SKM-1 (cell line): ENCODE data around the gene AFAP1.
"Not testable (repeated sequence)": the region's sequence is repeated elsewhere in the genome, so short reads cannot be mapped to it uniquely, and the experiment has no call there.

Source experiments
- DNase-seq: peaks from one replicate; lab custom pipeline; 2025; ENCODE audit not compliant: unreplicated experiment; lab: John Stamatoyannopoulos, UW

The AFAP1 gene

DNA sequence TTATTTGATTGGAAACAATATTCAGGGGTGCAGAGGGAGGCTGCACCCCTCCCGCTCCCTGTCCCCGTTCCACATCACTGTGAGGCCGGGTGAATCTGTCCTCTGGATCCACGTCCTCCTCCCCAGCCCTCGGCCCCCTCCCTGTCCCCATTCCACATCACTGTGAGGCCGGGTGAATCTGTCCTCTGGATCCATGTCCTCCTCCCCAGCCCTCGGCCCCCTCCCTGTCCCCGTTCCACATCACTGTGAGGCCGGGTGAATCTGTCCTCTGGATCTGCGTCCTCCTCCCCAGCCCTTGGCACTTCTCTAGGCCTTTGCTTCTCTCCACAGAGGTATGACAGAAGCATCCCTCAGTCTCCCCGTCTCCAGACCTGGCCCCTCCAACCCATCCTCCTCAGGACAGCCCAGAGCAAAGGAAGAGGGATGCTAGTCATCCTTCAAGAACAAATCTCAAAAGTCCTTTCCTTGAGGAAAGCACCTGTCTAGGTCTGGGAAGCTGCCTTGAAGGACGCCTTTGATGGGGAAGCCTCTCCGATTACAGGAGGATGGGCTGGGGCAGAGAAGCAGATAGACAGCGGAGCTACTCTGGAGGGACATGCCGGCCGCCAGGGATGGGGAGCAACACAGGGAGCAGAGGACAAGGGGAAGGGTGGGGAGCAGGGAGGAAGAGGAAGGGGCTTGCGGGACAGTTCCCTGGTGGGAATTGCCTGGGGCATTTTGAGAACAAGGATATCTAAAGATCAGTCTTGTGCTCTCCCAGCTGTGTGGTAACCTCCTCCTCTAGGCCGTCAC, 10.8 kb upstream of the AFAP1 start:
- no peak for DNase-seq

- no peak for DNase-seq
Observed at GRCh38 chr4:7949759-7950158, 10.1 kb upstream of the AFAP1 start.

DNA sequence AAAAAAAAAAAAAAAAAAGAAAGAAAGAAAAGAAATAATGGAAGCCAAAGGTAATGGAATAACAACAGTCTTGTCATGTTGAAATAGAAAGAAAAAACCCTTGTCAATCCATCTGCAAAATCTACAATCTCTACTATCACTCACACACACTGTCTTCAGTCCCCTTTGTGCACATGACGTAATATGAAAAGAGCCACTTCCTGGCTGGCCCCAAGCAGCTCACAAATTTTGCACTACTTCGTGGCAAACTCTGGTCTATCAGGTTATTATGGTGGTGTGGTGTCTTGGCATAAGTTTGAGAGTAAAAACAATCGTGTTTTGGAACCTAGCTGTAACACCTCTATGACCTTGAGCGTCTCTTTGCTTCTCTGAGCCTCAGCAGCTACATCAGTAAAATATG, 8.3 kb upstream of the AFAP1 start:
- no peak for DNase-seq

GRCh38 chr4:7945709-7946380, 6.2 kb upstream of the AFAP1 start:
- DNase-seq, result no peak

GRCh38 chr4:7944599-7945220, 5.0 kb upstream of the AFAP1 start:
- no peak for DNase-seq

DNA sequence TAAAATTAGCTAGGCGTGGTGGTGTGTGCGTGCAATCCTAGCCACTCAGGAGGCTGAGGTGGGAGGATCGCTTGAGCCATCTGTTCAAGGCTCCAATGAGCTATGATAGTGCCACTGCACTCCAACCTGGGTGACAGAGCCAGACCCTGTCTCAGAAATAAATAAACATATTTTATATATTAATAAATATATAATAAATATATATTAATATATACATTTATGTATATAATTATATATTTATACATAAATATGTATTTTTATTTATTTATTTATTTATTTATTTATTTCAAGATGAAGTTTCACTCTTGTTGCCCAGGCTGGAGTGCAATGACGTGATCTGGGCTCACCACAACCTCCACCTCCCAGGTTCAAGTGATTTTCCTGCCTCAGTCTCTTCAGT, 4.0 kb upstream of the AFAP1 start:
- DNase-seq, result not testable (repeated sequence)

- DNase-seq, result no peak
Observed at GRCh38 chr4:7943211-7943610, 3.5 kb upstream of the AFAP1 start.

GRCh38 chr4:7941965-7942496, 2.4 kb upstream of the AFAP1 start:
- DNase-seq, result no peak

GRCh38 chr4:7941111-7941964, 1.7 kb upstream of the AFAP1 start:
- DNase-seq, result no peak

- DNase-seq, result no peak
Observed at GRCh38 chr4:7938609-7939376, 868 bp downstream of the AFAP1 start.

GRCh38 chr4:7938266-7938608, 1.4 kb downstream of the AFAP1 start:
- DNase-seq, result no peak

DNA sequence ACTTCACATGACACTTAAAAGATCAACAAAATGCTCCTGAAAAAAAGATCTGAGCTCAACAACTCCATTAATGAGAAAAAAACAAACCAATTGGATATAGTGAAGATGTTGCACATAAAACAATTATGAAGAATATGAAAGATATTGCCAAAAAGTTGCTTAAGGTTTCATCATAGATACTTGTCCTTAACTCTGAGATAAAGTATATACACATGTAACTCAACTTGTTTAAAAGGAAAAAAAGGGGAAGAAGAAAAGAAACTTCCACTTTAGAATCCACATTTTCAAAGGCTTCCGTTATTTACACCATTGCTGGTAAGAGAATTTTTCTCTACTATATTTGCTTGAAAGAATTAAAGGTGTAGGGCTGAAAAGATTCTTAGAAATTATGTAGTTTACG, 2.7 kb downstream of the AFAP1 start:
- peak; percentile 31 for DNase-seq

GRCh38 chr4:7933651-7934510, 5.8 kb downstream of the AFAP1 start:
- no peak for DNase-seq

- no peak for DNase-seq
Observed at GRCh38 chr4:7932287-7932686, 7.4 kb downstream of the AFAP1 start.

DNA sequence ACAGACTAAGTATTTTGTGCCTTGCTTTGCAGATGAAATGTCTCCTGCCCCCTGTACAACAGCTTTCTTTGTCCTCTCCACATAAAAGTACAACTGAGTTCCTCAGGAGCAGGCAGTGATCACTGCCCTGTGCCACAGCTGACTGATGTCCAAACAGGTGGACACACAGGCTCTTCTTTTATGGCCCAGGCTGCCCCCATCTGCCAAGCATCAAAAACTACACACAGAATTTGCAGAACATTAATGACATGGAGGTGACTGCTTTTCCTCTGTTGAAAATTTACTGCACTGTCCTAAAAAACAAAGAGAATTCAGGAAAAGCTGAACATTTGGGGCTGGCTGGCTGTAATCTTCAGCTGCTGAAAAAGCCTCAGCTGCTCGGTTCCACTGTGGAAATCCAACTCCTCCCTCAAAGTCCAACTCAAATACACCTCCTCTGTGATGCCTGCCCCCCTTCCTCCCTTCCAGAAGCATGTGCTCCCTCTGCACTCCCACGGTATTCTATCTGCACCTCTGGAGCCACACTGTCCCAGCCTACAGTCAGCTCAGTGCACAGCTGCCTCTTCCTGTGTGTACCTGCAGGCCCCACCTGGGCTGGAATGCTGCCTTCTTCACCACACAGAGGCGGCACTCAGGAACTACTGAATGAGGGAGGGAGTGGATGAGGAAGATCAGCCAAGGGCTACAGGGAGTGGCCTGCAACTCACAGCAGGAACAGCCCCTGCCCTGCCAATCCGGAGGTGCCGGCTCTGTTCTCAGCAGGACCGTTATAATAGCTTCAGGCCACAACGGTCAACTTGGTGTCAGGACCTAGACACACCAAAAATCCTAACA, 10.3 kb downstream of the AFAP1 start:
- no peak for DNase-seq

- no peak for DNase-seq
Observed at GRCh38 chr4:7928711-7929110, 10.9 kb downstream of the AFAP1 start.

DNA sequence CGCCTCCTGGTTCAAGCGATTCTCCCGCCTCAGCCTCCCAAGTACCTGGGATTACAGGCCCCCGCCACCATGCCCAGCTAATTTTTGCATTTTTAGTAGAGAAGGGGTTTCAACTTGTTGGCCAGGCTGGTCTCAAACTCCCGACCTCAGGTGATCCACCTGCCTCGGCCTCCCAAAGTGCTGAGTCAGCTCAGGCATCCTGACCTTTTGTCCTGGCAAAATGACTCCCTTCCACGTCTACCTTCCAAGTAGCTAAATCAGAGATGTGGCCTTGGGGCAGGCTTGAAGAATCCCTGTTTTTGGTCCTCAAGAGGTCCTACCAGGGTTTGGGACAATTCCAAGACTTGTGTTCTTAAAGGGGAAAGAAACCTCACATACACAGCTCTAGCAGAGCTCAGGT, 12.8 kb downstream of the AFAP1 start:
- DNase-seq, result no peak

DNA sequence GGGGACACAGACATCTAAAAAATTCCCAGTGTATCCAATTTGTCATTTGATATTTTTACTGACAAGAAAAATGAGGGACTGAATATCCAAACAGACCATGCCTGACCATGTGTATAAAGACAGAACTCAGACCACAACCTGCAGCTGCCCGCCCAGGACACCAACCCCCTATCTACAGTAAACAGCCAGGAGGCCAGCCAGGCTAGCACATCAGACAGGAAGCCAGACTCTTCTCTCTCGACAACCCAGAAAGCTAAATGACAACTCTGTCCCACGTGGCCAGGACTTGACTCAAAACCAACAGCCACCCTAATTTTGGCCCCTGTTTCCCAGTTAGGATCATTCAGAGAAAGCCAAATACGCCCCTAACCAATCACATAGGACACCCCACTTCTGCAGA, 15.1 kb downstream of the AFAP1 start:
- DNase-seq, result no peak

GRCh38 chr4:7924163-7924562, 15.5 kb downstream of the AFAP1 start:
- no peak for DNase-seq
